SK-N-MC (cell line): ENCODE data around the gene BCKDHA.
A peak's percentile ranks its signal among the peaks of the same experiment; 100 is the strongest.

Source experiments
- EZH2 ChIP-seq: fragments of 200-600 bp; sonication (generic); IDR thresholded peaks from one replicate; pipeline ENCODE4 v1.6.1; 2017; ENCODE audit warnings: antibody characterized with exemption
- FOXP2 ChIP-seq: optimal IDR thresholded peaks from 2 replicates; pipeline ENCODE3; 2011; ENCODE audit warnings: mild to moderate bottlenecking, moderate library complexity; ENCODE audit not compliant: insufficient read depth; ENCODE audit errors: extremely low read length, control extremely low read depth
- POLR2AphosphoS5 ChIP-seq: IDR thresholded peaks from 2 replicates; pipeline ENCODE4 v1.6.1; 2012; ENCODE audit warnings: mild to moderate bottlenecking, low read depth, low read length, borderline replicate concordance

- TF ChIP-seq POLR2AphosphoS5 (no peak), EZH2 (no peak), FOXP2 (peak; percentile 2)
Measured at GRCh38 chr19:41354343-41354953, 43.2 kb upstream of the BCKDHA start.
